NOMO-1 treated with DMSO at 0.1 percent for 48 hours (cell line): ENCODE measurements around the gene OLFML1.
A peak's percentile ranks its signal among the peaks of the same experiment; 100 is the strongest.

Experiments
- DNase-seq: peaks from one replicate; lab custom pipeline; 2025; ENCODE audit not compliant: unreplicated experiment; lab: John Stamatoyannopoulos, UW

Gene OLFML1

DNA sequence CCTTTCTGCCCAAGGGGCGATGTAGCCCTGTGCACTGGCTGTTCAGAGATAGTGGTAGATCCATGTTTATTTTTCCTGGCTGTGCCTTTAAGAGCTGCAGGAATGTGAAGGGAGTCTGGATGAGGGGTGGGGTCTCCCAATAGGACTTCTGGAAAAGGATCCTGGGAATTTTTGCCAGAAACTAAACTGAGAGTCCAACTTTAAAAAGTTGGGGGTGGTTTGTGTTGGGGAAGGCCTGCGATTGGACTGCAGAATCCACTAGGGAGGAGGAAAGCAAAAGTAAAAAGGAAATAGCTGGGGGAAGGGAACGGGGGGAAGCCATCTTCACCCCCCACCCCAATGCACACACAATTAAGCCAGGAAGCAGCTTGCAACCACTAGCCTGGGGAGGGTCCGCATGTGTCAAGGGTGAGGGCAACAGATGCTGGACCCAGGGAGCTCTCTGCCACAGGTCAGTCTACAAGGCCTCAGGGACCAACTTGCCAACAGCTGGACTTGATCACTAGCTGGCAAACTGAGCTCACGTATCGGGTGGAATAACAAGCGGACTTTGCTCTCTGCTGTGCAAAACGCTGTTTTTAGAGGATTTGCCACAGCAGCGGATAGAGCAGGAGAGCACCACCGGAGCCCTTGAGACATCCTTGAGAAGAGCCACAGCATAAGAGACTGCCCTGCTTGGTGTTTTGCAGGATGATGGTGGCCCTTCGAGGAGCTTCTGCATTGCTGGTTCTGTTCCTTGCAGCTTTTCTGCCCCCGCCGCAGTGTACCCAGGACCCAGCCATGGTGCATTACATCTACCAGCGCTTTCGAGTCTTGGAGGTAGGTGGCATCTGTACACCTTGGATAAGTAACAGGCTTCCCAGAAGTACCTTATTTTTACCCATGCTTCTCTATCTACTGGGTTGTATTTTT, at the start of gene OLFML1:
TSS of gene OLFML1 (plus strand) at position 321 of the 912 bp plus-strand sequence. CDS start at position 691, 370 bp downstream.
- no peak for DNase-seq

- no peak for DNase-seq
Observed at GRCh38 chr11:7436146-7436545, 49.2 kb upstream of the OLFML1 start.

DNA sequence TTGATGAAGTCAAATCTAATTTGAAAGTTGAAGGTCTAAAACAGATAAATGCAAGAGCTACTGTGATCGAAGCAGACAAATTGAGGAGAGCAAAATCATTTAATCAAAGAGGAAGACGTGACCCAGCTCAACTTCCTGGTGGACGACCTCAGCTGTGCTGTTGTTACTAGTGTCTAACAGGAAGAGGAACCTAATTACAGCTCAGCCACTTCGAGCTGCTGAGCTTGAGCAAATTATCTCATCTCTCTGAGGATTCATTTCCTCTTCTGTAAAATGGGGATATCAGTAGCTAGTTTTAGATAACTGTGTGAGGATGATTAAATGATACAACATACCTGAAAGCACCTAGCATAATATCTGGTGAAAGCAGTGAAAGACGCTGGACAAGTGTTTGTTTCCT, 48.6 kb upstream of the OLFML1 start:
- DNase-seq = peak; percentile 91

DNA sequence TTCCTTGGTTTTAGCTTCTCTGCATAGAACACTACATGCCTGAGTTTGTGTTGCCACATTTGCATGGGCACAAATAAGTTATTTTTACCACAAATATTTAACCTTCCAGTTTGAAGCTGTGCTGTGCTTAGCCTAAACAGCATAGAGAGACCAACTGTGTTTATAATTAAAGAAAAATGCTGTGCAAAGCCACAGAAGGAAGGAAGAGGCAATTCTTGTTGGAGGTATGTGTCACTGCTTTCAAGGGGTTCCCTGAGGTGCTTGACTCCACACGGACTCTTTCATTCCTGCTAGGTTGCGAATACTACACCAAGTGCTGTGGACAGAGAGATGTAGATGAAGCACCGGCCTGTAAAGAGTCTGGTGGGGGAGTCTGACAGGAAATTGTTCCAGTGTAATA, 47.6 kb upstream of the OLFML1 start:
- DNase-seq = no peak

DNA sequence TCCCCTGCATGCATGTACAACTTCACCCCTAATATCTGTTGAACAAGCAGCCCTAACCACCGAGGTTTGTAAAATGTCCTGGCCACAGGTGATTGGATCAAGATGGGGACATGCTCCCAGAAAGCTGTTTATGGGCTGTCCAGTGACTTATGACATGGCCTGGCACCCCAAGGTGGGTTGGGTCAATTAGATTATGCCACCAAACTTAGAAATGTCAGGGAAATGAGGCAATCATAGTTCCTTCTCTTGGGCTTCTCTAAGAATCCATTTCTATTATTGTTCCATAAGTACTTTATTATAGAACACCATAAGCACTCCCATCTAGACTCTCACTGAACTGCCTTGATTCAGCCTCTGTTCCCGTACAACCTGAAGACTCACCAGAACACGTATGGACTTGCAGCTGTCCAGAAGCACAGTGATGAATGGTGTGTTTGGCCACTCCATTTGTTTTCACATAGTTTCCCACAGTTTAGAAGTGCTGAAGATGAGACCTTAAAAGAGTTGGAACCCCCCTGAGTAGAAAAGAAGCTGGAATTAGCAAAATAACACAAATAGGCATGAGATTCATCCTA, 45.5 kb upstream of the OLFML1 start:
- no peak for DNase-seq

GRCh38 chr11:7442588-7443215, 42.6 kb upstream of the OLFML1 start:
- DNase-seq = peak; percentile 44

DNA sequence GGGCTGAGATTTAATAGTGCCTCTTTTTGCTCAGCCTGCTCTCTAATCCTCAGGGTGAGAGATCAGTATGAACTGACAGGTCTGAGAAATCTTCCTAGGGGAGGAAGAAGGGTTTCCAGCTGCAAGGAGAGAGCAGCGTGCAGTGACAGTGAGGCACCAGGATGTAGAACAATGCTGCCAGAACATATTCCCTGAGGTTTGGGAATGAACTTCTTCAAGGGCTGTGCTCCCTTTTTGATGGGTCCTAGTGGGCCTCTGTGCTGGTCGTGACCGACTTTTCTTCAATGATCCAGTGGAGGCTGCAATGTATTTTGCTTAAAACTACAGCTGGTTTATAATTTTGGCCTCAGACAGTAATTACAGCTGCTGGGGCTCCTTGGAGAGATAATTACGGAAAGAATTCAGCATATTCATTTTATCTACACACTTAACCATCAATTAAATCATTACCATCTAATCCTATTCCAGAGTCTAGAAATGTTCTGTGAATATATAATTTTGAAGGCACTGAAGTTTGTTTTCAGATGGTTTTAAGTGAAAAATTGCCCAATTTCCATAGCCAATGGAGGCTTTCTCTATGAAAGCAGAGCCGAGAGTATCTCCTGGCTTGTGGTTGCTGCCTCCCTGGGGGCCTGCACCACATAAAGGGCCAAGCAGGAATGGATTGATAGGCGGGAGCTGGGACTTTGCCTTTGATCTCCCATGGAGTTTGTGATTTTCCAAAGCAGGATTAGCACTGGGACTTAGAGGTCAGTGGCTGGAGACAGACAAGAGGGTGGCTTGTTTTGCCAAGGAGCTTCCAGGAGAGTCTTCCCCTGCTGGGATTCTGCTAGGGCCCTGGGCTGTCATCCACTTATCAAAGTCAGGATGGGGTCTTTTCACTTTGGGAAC, 41.0 kb upstream of the OLFML1 start:
- no peak for DNase-seq

DNA sequence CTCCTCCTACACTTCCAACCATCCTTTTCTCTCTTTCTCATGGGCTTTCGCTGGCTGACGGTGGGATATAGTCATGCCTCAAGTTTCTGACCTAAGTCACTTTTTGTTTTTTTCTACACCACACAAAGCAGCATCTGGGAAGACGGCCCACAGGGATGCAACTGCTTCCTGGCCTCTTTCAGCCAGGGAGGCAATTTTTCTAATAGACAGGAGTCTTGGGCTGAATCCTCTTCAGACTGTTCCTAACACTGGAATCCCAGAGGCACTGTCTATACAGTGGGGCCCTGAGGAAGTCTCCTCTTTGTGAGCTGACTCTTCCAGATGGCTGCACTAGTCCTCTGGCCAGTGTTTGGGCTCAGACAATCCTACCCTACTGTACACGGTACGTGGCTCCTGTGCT, 39.7 kb upstream of the OLFML1 start:
- no peak for DNase-seq

DNA sequence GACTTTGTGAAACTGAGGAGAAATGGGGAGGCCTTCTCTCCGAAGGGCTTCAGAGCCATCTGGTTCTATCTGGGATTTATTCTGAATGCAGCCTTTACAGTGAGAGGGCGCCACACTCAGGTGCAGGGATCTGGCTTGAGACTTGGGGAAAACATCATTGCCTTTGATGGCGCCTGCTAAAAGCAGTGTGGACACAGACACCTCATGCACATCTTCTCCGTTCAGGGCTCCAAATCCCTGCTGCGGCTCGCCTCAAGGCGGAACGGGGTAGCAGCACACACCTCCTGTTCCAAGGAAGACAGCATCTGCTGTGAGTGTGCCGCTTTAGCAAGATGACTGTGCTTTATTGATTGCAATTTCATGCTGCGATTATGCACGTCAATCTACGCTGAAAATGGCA, 37.1 kb upstream of the OLFML1 start:
- DNase-seq = no peak

DNA sequence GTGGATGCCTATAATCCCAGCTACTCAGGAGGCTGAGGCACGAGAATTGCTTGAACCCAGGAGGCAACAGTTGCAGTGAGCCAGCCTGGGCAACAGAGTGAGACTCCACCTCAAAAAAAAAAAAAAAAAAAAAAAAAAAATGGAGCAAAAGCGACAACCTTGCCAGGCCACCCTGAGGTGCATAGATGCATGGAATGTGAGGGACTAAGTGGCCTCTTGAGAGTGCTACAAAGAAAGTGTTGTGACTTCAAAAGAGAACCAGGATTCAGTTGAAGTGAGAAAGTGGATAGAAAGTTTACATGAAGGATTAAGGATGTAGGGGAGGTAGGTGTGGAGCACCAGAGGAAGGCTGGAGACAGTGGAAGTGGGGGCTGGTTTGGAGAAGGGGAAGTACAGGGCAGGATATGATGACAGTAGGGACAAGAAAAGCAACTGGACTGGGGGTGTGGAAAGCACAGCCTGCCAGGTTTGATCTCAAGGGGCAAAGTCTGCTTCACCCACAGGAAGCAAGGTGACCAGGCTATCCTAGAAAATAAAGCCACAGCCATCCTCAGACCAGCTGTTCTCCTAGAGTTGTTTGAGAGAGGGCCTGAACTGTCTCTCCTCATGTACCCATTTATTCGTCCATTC, 36.0 kb upstream of the OLFML1 start:
- peak; percentile 19 for DNase-seq

GRCh38 chr11:7449841-7450214, 35.5 kb upstream of the OLFML1 start:
- DNase-seq = no peak

DNA sequence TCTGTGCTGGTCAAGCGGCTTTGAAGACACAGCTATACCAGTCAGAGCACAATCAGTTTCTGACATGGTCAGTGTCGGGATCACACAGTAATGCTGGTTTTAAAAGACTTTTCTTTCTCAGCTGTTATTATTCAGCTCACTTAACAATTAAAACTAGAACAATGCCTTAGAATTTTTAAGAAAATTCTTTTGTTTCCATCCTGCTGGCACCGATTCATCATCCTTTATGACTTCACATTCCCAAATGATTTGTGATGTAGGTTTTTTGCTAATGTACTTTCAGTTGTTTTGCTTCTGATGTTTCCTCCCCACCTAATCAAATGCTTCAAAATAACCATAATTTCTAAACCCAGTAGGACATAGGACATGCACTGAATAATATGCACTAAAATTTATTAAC, 34.5 kb upstream of the OLFML1 start:
- DNase-seq = no peak

DNA sequence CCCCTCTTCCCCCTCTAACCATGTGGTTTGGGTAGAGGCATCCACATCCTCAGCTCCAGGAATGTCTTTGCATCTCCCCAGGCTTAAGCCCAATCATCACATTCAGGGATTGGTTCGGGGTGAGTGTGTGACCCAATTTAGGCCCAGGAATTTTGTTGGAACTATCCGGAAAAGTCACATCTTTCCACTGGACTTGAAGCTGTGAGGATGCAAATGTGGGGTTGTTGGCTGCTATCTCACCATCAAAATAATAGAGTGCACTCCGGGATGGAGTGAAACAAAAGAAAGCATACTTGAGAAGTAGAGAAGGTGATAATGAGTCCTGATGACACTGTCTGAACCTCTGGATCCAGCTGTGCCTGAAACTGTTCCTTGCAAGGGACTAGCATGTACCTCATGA, 33.8 kb upstream of the OLFML1 start:
- DNase-seq = no peak

- no peak for DNase-seq
Observed at GRCh38 chr11:7451952-7452494, 33.3 kb upstream of the OLFML1 start.

- no peak for DNase-seq
Observed at GRCh38 chr11:7454854-7455253, 30.5 kb upstream of the OLFML1 start.

DNA sequence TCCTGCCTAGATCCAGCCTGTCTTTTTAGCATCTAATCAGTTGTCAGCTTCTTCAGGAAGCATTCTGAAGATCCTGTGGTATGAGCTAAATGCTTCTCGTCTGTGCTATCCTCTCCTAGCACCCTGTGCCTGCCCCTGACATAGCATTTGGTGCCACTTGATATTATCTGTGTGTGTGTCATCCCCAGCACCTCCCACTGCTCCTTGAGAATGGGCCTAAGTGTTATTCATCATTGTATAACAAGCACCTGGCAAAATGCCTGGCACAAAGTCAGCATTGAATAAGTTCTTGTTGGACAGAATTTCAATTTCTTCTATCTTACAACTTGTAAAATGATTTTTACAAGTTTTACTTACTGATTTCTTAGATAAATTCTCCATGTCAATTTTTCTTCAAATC, 28.1 kb upstream of the OLFML1 start:
- DNase-seq = no peak

DNA sequence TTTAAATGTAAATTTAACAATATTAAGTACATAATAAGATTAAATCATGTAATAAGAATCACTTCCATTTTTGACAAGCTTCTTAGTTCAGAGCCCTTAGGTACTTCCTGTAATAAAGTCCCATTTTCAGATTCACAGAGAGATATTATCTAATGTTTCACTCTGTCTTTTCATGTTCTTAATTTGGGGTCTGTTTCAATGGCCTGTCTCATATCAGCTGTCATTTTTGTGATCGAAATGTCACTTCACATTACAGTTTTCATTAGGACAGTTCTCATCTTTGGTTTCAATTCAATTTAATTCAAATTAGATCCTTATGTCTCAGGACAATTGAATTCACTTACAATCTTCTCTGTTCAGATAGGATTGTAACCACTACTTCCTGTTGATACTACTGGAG, 22.6 kb upstream of the OLFML1 start:
- no peak for DNase-seq

DNA sequence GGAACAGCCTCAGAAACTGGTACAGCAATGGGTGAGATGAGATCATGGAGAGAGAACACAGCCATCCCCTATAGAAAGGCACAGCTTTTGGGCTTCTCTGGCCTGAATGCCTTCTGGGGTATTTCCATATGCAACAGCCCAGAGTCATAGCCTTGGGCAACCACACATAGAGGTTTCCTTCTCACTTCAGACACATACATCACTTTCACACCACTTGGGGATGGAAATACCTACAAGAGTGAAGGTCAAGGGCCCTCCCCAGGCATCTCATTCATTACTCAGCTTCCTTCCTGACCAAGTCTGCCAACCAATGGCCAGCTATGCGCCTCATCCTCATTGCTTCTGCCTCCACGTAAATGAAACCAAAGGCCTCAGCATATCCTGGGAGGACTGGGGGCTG, 17.7 kb upstream of the OLFML1 start:
- no peak for DNase-seq

GRCh38 chr11:7469351-7469865, 15.9 kb upstream of the OLFML1 start:
- DNase-seq = no peak

- DNase-seq = no peak
Observed at GRCh38 chr11:7471071-7471470, 14.2 kb upstream of the OLFML1 start.
